Aorta (tissue), 5 donors: Measurements from ENCODE around the gene SSC4D. TPM values are rescaled to one million over a fixed set of nuclear protein-coding genes. Genes with fewer than 3 reads are reported as not detected.
"Not testable (repeated sequence)": the region's sequence is repeated elsewhere in the genome, so short reads cannot be mapped to it uniquely, and the experiment has no call there.

Experiments
- ATAC-seq: fragments of 200-7000 bp; cut with Tn5 transposase; one replicate; pipeline ENCODE4 v1.9.1; 2022; ENCODE audit warnings: moderate library complexity; ENCODE audit not compliant: low FRiP score
- DNase-seq, 2 donors: peaks; one replicate each; pipeline ENCODE4 v3.0.0-alpha.2; 2020
- H3K27ac ChIP-seq, 2 donors: one replicate each; pipeline ENCODE4 v1.5.1; 2013; ENCODE audit warnings: low read length in 2 of 2, mild to moderate bottlenecking in 2 of 2, moderate library complexity in 2 of 2, control low read depth in 1 of 2, inconsistent platforms in 1 of 2, low read depth in 1 of 2
- H3K27me3 ChIP-seq, 2 donors: one replicate each; pipeline ENCODE4 v1.6.1; 2013; ENCODE audit warnings: control low read depth in 1 of 2, low read length in 1 of 2, mild to moderate bottlenecking in 1 of 2, moderate library complexity in 1 of 2; ENCODE audit not compliant: insufficient read depth in 2 of 2, control insufficient read depth in 1 of 2
- H3K36me3 ChIP-seq, 2 donors: one replicate each; pipeline ENCODE4 v1.6.1; 2013; ENCODE audit warnings: control low read depth in 1 of 2, low read length in 1 of 2, mild to moderate bottlenecking in 1 of 2; ENCODE audit not compliant: insufficient read depth in 2 of 2, control insufficient read depth in 1 of 2
- H3K4me1 ChIP-seq, 2 donors: one replicate each; pipeline ENCODE4 v1.6.1; 2013; ENCODE audit warnings: low read length in 2 of 2, control low read depth in 1 of 2, mild to moderate bottlenecking in 1 of 2, moderate library complexity in 1 of 2; ENCODE audit not compliant: insufficient read depth in 2 of 2, control insufficient read depth in 1 of 2
- H3K4me3 ChIP-seq, 2 donors: one replicate each; pipeline ENCODE4 v1.5.1; 2013; ENCODE audit warnings: low read length in 2 of 2, control low read depth in 1 of 2, mild to moderate bottlenecking in 1 of 2
- H3K9me3 ChIP-seq: one replicate; pipeline ENCODE4 v1.6.1; 2013; ENCODE audit warnings: mild to moderate bottlenecking, low read length; ENCODE audit not compliant: control insufficient read depth
- WGBS, 2 donors: extraction: QIAGEN DNeasy Blood & Tissue Kit; methylation state at CpG; one replicate each; pipeline ENCODE4 v1.1.7; 2013; 5-methylcytosine and 5-hydroxymethylcytosine counted together
- intact Hi-C, 2 donors: fragments of 100-400 bp; cut with DNase I; formaldehyde crosslinking; loops; one replicate each; pipeline versions ENCODE4 v1.14.2 to v1.15.0; 2022
- polyA plus RNA-seq, 2 donors: library from polyadenylated mRNA; stranded (reverse); fragments of 200-250 nt; gene quantifications; one replicate each; pipeline ENCODE4 v1.2.3, GENCODE V29; 2013
- total RNA-seq, 2 donors: library from RNA; stranded (reverse); fragmentation: NEBNext Ultra II Directional; extraction: Animal tissue kit (Norgen Biotek cat#: 25700); gene quantifications; one replicate each; pipeline ENCODE4 v1.2.1, GENCODE V29; 2021
- donor health status: healthy with polysubstance abuse.
- donor health status: Bipolar disorder and iron deficiency.
- donor health status: DM: no; HTN: no; CAD: no.
- donor health status: DM: no; HTN: no; CAD: no.
- donor health status: DM: yes; HTN: yes; CAD: no.

The SSC4D gene
- total and polyA plus RNA-seq, 4 donors, result 0.13 to 0.58 (median 0.33) TPM; not detected in 1

- H3K27ac ChIP-seq, intact Hi-C loops, H3K36me3 ChIP-seq, H3K9me3 ChIP-seq, H3K4me1 ChIP-seq, H3K27me3 ChIP-seq, ATAC-seq, H3K4me3 ChIP-seq: not testable (repeated sequence)
- WGBS, 2 donors, result 89 to 96% methylated on average over 4 of the region's 4 CpGs
- DNase-seq, result peak in 1 of 2 donors; percentile 12
Measured at GRCh38 chr7:76425558-76425957, 16.1 kb upstream of the SSC4D start.

- Histone ChIP-seq H3K9me3 (no peaks in the 10 kb centered on the region), H3K27ac (no peak overlapping the region), H3K4me1 (no peaks in the 10 kb centered on the region), H3K36me3 (no peaks in the 10 kb centered on the region), H3K4me3 (no peak overlapping the region), H3K27me3 (no peaks in the 10 kb centered on the region)
- ATAC-seq (no peak), DNase-seq (peak in 1 of 2 donors; percentile 35)
- intact Hi-C loops, result no loop called here
- WGBS, 2 donors, result 93 to 95% methylated on average over 9 of the region's 9 CpGs
Measured at GRCh38 chr7:76425156-76425555, 15.7 kb upstream of the SSC4D start.

GRCh38 chr7:76424413-76425111 is 15.1 kb upstream of the SSC4D start, which contains the start of gene ZP3:
ZP3 (plus strand) TSS chr7:76424950; CDS start chr7:76424965, 15 bp downstream.
- Histone ChIP-seq H3K4me1 (no peaks in the 10 kb centered on the region), H3K27me3 (no peaks in the 10 kb centered on the region), H3K36me3 (no peaks in the 10 kb centered on the region), H3K27ac (no peak within 1 kb of the TSS), H3K9me3 (no peaks in the 10 kb centered on the region), H3K4me3 (no peak within 1 kb of the TSS)
- 88 to 92% methylated on average over 10 of the region's 10 CpGs for WGBS, 2 donors
- ATAC-seq, result no peak
- peak in 1 of 2 donors; percentile 21 for DNase-seq
- intact Hi-C loops, result no loop called here

- H3K4me3 ChIP-seq, result no peak overlapping the region
- no peaks in the 10 kb centered on the region for H3K36me3 ChIP-seq
- H3K4me1 ChIP-seq, result no peaks in the 10 kb centered on the region
- no peaks in the 10 kb centered on the region for H3K27me3 ChIP-seq
- intact Hi-C loops, result no loop called here
- ATAC-seq (no peak), DNase-seq (peak in 1 of 2 donors; percentile 36)
- 46 to 56% methylated on average over 15 of the region's 15 CpGs for WGBS, 2 donors
- no peaks in the 10 kb centered on the region for H3K9me3 ChIP-seq
- no peak overlapping the region for H3K27ac ChIP-seq
Measured at GRCh38 chr7:76423666-76424412, 14.3 kb upstream of the SSC4D start.

- ATAC-seq, H3K4me1 ChIP-seq, H3K4me3 ChIP-seq, H3K27me3 ChIP-seq, H3K36me3 ChIP-seq, H3K27ac ChIP-seq, H3K9me3 ChIP-seq, intact Hi-C loops: not testable (repeated sequence)
- peak in 1 of 2 donors; percentile 49 for DNase-seq
- WGBS, 2 donors, result 66 to 67% methylated on average over 6 of the region's 6 CpGs
Measured at GRCh38 chr7:76421097-76421496, 11.6 kb upstream of the SSC4D start.

- ATAC-seq, H3K27ac ChIP-seq, H3K4me3 ChIP-seq, H3K4me1 ChIP-seq, intact Hi-C loops, H3K9me3 ChIP-seq, H3K36me3 ChIP-seq, H3K27me3 ChIP-seq: not testable (repeated sequence)
- peak in 1 of 2 donors; percentile 24 for DNase-seq
- WGBS, 2 donors, result 86 to 91% methylated on average over 10 of the region's 10 CpGs
Measured at GRCh38 chr7:76417654-76418310, 8.3 kb upstream of the SSC4D start.

- Histone ChIP-seq H3K27me3 (no peaks in the 10 kb centered on the region), H3K4me1 (no peaks in the 10 kb centered on the region), H3K9me3 (no peaks in the 10 kb centered on the region), H3K36me3 (no peaks in the 10 kb centered on the region), H3K4me3 (no peak overlapping the region), H3K27ac (no peak overlapping the region)
- DNase-seq (no peak), ATAC-seq (no peak)
- 79 to 81% methylated on average over 5 of the region's 5 CpGs for WGBS, 2 donors
- intact Hi-C loops, result no loop called here
Measured at GRCh38 chr7:76412249-76412648, 2.8 kb upstream of the SSC4D start.

- H3K4me1 ChIP-seq, result no peaks in the 10 kb centered on the region
- no peaks in the 10 kb centered on the region for H3K27me3 ChIP-seq
- ATAC-seq (no peak), DNase-seq (no peak)
- no peaks in the 10 kb centered on the region for H3K36me3 ChIP-seq
- no peak overlapping the region for H3K27ac ChIP-seq
- WGBS, 2 donors, result 51 to 53% methylated on average over 1 of the region's 1 CpG
- no peak overlapping the region for H3K4me3 ChIP-seq
- intact Hi-C loops, result no loop called here
- H3K9me3 ChIP-seq, result no peaks in the 10 kb centered on the region
Measured at GRCh38 chr7:76411626-76412025, 2.1 kb upstream of the SSC4D start.
